HG02981 (cell line): Measurements from ENCODE around the gene FKRP.
"Not testable (repeated sequence)": the region's sequence is repeated elsewhere in the genome, so short reads cannot be mapped to it uniquely, and the experiment has no call there.

Experiments
- ATAC-seq: cut with Tn5 transposase; IDR thresholded peaks from one replicate; pipeline ENCODE4 v1.9.1; 2021; ENCODE audit warnings: mild to moderate bottlenecking, moderate library complexity; ENCODE audit not compliant: unreplicated experiment

FKRP gene

DNA sequence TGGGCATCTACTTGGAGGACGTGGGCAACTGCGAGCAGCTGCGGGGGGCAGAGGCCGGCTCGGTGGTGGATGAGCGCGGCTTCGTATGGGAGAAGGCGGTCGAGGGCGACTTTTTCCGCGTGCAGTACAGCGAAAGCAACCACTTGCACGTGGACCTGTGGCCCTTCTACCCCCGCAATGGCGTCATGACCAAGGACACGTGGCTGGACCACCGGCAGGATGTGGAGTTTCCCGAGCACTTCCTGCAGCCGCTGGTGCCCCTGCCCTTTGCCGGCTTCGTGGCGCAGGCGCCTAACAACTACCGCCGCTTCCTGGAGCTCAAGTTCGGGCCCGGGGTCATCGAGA, 10.7 kb downstream of the FKRP start:
- ATAC-seq = no peak

- no peak for ATAC-seq
Observed at GRCh38 chr19:46759206-46759605, 13.3 kb downstream of the FKRP start.

- ATAC-seq = no peak
Observed at GRCh38 chr19:46759817-46760333, 14.0 kb downstream of the FKRP start.

- ATAC-seq = no peak
Observed at GRCh38 chr19:46760363-46760762, 14.5 kb downstream of the FKRP start.

GRCh38 chr19:46760897-46761296, 15.0 kb downstream of the FKRP start:
- ATAC-seq = not testable (repeated sequence)

GRCh38 chr19:46761418-46761831, 15.6 kb downstream of the FKRP start:
- no peak for ATAC-seq

DNA sequence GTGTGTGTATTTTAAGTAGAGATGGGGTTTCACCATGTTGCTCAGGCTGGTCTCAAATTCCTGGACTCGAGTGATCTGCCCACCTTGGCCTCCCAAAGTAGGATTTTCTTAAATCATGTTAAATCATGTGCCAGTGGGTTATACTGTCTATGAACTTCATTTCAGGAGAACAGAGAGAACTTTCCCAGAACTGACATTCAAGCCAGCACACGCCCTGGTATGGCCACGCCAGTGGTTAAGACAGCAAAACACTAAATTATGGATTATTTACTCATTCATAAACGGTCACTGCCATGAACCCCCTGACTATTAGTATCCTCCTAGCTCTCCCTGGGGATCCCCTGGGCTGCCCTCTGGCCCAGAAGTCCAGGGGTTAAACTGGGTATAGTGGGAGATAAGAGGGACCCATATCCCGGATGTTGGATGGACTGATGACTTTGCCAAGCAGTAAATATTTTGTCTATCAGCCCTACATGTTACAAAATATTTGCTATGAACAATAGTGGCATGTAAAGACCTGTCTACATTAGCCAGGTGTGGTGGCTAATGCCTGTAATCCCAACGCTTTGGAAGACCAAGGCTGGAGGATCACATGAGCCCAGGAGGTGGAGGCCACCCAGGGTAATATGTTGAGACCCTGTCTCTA, 16.5 kb downstream of the FKRP start:
- no peak for ATAC-seq

- no peak for ATAC-seq
Observed at GRCh38 chr19:46764817-46765291, 19.0 kb downstream of the FKRP start.

DNA sequence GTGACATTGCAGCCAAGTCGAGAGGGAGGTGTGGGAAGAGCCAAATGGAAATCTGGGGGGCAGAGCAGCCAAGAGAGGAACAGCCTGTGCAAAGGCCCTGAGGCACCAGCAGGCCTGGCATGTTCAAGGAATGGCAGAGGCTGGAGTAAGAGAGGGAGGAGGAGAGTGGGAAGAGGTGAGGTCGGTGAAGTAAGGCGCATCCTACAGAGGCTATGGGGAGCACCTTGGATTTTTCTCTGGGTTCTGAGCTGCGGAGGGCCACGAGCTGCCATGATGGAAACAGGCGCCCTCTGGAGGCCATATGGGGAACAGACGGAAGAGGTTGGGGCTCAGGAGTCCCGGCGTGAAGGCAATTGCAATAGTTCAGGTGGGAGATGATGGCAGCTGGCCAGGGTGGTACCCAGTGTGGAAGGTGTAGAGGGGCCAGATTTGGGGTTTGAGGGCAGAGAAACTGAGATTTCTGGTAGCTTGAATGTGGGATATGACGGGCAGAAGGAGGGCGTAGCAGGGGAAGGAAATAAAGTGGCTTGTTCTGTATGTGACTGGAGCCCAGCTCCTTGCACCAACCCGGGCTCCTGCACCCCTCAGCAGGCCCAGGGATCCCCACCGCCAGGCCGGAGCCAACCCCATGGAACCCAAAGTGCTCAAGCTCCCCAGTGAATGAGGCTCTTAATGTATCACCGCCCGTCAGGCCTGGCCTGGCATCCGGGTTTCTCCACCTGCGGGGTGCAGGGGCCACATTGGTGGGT, 20.9 kb downstream of the FKRP start:
- ATAC-seq = no peak

DNA sequence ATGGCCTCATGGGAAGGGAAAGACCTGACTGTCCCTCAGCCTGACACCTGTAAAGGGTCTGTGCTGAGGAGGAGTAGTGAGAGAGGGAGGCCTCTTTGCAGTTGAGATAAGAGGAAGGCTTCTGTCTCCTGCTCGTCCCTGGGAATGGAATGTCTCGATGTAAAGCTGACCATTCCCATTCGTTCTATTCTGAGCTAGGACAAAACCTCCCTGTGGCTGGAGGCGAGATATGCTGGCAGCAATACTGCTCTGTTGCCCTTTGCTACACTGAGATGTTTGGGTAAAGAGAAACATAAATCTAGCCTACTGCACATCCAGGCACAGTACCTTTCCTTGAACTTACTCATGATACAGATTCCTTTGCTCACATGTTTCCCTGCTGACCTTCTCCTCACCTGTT, 22.9 kb downstream of the FKRP start:
- ATAC-seq = not testable (repeated sequence)

DNA sequence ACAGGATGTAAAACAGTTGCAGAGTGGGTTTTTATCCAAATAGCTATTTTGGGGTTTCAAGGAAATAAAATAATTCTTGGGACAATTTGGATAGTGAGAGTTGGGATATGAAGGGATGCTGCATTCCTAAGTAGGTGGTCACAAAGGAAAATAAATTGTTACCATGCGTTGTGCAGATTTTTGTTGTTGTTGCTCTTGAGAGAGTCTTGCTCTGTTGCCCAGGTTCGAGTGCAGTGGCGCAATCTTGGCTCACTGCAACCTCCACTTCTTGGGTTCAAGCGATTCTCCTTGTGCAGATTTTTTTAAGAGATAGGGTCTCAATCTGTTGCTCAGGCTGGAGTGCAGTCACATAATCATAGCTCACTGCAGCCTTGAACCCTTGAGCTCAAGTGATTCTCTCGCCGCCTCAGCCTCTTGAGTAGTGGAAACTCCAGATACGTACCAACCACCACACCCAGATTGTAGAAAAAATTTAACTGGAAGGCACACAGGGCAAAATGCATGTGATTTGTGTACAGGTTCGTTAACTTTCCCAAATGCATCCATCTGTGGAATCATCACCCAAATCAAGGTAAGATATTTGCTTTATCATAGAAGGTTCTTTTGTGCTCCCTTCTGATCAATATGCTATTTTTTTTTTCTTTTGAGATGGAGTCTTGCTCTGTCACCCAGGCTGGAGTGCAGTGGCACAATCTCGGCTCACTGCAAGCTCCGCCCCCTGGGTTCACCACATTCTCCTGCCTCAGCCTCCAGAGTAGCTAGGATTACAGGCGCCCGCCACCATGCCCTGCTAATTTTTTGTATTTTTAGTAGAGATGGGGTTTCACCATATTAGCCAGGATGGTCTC, 26.5 kb downstream of the FKRP start:
- ATAC-seq = no peak

- no peak for ATAC-seq
Observed at GRCh38 chr19:46773018-46773399, 27.2 kb downstream of the FKRP start.

GRCh38 chr19:46775642-46776258, 29.9 kb downstream of the FKRP start:
- ATAC-seq = no peak

DNA sequence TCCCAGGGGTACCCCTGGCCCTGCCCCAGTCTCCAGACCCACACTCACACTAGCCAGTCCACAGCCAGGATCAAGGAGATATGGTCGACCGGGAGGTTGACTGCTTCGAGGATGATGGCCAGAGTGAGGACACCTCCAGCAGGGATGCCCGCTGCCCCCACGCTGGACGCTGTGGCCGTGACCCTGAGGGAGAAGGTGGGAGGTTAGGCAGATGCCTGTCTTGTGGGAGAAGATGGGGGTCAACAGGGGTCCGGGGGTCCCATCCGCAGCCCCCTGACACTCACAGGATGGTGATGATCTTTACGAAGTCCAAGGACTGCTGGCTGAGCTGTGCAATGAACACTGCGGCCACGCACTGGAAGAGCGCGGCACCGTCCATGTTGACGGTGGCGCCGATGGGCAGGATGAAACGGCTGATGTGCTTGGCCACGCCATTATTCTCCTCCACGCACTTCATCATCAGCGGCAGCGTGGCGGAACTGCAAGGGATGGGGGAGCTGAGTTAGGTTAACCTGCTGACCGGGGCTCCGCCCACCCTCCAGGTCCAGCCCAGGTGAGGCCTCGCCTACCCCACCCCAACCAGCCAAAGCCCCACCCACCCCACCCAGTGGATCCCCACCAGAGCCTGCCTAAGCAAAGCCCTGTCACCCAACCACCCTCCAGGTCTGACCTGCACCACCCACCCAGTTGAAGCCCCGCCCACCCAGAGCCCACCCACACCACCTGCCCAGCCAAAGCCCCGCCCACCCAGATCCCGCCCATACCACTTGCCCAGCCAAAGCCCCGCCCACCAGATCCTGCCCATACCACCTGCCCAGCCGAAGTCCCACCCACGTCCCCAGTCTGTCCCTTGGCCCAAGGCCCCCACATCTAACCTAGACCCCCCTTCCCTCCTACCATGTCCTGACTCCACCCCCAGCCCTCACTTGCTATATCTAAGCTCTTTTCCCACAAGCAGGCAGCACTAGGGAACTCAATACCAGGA, 31.4 kb downstream of the FKRP start:
- ATAC-seq = no peak

DNA sequence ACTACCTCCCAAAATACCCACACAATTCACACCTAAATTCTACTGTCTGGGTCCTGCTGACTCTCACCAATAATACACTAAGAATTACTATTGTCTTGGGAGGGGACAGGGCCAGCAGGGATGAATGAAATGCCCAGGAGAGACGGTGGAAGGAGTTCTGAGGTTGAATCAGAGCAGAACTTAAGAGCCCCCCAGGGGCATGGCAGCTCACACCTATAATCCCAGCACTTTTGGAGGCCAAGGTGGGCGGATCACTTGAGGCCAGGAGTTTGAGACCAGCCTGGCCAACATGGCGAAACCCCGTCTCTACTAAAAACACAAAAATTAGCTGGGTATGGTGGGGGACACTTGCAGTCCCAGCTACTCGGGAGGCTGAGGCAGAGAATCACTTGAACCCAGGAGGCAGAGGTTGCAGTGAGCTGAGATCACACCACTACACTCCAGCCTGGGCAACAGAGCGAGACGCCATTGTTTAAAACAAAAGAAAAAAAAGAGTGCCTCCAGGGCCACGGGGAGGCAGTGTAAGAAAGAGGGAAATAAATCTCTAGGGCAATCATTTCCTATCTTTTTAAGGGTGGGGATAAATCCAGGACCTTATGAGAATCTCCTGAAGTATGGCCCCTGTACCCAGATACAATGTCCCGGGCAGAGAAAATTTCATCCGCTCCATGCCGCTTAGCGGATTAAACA, 32.2 kb downstream of the FKRP start:
- ATAC-seq = not testable (repeated sequence)

DNA sequence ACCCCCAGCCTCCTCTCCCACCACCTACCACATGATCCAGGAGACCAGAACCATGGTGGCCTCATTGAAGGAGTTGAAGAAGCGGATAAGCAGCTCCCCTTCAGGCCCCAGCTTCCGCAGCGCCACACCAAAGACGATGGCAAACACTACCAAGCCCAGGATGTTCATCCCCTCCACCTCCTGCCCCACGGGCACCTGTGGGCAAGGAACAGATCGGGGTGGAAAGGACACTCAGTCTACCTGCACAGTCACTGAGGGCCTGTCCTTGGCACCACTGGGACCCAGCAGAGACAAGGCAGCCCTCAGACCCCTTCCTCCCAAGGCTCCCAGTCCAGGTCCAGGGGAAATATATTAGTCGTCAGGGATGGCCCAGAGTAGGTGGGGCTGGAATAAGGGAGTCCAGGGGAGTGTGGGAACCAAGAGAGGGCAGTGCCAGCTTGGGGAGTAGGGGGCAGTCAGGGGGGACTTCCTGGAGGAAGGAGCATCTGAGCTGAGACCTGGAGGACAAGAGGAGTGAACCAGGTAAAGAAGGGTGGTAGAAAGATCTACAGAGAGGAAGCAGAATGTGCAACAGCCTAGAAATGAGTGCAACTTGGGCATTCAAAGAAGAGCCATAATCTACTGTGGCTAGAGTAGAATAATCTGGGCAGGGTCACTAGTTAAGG, 36.6 kb downstream of the FKRP start:
- no peak for ATAC-seq

DNA sequence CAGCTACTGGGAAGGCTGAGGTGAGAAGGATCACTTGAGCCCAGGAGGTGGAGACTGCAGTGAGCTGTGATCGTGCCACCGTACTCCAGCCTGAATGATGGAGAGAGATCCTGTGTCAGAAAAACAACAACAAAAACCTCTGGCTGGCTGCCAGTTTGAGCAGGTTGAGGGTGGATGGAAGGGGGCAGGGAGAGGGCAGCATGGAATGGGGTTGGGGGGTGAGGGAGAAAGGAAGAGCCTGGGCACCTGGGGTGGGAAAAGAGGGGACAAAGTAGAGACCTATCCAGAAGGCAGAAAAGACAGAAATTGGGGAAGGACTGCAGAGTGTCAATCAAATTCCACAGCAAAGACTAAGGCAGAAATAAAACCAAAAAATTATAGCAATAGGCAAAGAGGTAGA, 37.8 kb downstream of the FKRP start:
- no peak for ATAC-seq

GRCh38 chr19:46784262-46785053, 38.6 kb downstream of the FKRP start:
- no peak for ATAC-seq
